Measurements from ENCODE around the gene HYAL1.

- TF ChIP-seq, protein P1, sequence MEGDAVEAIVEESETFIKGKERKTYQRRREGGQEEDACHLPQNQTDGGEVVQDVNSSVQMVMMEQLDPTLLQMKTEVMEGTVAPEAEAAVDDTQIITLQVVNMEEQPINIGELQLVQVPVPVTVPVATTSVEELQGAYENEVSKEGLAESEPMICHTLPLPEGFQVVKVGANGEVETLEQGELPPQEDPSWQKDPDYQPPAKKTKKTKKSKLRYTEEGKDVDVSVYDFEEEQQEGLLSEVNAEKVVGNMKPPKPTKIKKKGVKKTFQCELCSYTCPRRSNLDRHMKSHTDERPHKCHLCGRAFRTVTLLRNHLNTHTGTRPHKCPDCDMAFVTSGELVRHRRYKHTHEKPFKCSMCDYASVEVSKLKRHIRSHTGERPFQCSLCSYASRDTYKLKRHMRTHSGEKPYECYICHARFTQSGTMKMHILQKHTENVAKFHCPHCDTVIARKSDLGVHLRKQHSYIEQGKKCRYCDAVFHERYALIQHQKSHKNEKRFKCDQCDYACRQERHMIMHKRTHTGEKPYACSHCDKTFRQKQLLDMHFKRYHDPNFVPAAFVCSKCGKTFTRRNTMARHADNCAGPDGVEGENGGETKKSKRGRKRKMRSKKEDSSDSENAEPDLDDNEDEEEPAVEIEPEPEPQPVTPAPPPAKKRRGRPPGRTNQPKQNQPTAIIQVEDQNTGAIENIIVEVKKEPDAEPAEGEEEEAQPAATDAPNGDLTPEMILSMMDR (IDR thresholded peaks at IDR 0.05), result no peak
- no peak for TF ChIP-seq POLR2A (IDR thresholded peaks at IDR 0.05)
These were observed 11.0 kb upstream of the HYAL1 start for GRCh38 chr3:50314342-50314741.

All from transverse colon (tissue), 3 donors.